ENCODE results near the gene LINS1.
"Not testable (repeated sequence)": the region's sequence is repeated elsewhere in the genome, so short reads cannot be mapped to it uniquely, and the experiment has no call there.

LINS1 gene

GRCh38 chr15:100598655-100599054 lies 3.3 kb downstream of the LINS1 start:
- DNase-seq = no peak

- no peak for DNase-seq
Measured at GRCh38 chr15:100597862-100598261, 4.1 kb downstream of the LINS1 start.

- DNase-seq = no peak
Measured at GRCh38 chr15:100596792-100597191, 5.2 kb downstream of the LINS1 start.

DNA sequence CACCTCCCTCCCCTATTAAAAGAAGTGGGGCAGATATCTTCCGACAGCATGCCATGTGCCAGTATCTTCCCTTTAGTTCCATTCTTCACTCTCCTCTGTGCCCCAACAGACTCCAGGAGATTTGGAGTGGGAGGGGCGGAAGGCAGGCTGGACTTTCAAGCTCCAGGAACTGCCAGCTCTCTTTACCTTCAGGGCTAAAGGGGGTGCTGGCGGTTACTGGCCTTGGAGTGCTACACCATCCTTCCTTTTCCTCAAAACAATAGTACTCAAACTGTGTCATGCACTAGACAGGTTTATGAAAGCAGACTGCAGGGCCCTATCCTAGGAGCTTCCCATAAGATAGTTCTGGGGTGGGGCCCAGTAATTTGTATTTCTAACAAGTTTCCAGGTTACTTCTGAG lies 6.0 kb downstream of the LINS1 start:
- DNase-seq = no peak

GRCh38 chr15:100593431-100593830 lies 8.6 kb downstream of the LINS1 start:
- no peak for DNase-seq

GRCh38 chr15:100592898-100593297 lies 9.1 kb downstream of the LINS1 start:
- no peak for DNase-seq

DNA sequence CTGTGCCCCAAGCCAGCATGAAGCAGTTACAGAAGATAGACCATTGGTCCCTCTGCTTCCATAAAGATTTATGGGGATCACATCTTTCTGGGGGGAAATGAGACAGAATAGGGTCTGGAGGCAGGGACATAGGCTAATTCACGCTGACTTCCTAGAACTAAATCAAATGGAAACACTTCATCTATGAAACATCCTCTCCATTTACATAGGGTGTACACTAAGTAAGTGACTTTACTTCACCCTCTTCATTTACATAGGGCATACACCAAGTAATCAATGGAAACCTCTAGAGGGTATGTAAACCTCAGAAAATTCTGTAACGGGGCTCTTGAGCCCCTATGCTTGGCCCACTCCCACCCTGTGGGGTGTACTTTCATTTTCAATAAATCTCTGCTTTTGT lies 10.1 kb downstream of the LINS1 start:
- DNase-seq = no peak

DNA sequence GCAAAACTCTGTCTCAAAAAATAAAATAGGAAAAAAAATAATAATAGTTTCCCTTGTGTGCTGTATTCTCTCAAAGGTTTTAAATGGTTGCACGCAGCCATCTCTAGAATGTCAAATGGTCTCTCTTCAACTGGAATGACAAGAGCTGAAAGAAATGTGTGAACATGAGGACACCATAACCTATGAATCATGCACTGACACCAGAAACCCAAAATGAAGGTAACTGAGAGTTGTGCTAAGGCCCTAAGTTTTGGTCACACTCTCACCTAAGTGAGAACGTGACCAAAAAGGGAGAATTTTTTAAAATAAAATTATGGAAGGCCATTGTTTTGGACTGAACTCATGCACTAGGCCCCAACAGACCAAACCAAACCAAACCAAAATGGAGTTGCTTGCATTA lies 10.8 kb downstream of the LINS1 start:
- DNase-seq = not testable (repeated sequence)

GRCh38 chr15:100588638-100589242 lies 13.2 kb downstream of the LINS1 start:
- no peak for DNase-seq

- no peak for DNase-seq
Measured at GRCh38 chr15:100580414-100580813, 21.6 kb downstream of the LINS1 start.

DNA sequence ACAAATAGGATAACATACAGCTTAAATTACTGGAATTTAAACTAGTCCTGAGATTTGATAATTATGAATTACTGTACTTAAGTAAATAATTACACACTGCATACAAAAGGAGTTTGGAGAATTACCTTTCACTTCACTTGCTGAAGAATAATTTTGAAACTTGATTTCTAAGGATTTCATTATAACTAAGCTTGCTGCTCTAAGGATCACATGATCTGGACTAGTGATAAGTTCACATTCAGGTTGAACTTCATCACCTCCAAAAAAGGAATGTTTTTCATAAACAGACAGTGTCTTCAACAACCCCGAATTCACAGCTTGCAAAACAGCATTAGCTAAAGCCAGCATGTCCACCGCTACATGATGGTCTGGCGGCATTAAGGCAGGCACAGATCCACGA lies 28.5 kb downstream of the LINS1 start:
- DNase-seq = no peak

DNA sequence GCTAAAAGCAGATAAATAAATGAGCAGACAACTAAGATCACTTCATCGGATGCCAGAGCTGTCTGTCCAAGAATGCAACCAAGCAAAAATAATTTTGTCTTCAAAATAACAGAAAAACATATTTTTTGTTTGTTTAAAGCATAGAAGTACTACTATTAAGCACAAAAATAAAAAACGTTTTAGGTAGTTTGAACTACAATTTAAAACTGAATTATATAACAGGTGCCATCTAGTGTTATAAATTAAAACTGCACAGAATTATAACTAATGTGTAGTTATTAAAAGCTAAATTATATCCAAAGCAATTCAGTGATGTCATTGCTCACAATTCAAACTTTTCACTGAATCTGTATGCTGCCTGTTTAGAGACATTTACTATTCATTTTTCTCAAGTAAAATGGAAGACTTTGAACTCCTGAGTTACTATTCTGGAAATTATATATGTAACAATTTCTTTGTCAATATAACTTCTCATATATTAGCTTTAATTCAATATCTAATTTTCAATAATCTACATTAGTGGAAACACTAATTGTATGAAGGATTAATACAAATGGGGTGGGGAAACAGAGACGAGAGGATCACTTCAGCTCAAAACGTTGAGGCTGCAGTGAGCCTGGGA lies 29.5 kb downstream of the LINS1 start:
- no peak for DNase-seq

DNA sequence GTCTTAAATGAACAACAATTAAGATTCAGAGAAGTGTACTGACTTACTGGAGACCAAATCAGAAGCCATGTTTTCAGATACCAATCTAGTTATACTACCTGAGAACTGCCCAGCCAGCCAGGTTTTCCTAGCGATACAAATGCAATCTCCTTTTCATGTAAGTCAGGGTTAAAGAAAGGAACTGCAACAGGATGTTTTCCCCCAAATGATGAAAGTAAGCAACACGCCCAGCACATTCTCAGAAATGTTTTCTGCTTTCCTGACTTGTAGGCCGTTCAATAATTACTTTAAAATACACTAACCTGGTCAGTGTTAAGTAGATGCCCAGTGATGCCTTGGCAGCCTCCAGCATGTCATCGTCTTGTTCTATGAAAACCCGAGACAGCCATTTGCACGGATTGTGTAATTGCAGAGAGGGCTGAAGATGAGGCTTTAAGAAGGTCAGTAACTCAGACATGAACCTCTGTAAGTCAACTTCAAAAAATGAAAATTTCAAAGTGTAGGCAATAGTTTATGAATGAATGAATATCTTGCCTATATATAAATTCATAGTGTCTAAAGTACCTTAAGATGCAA lies 30.3 kb downstream of the LINS1 start:
- DNase-seq = no peak

DNA sequence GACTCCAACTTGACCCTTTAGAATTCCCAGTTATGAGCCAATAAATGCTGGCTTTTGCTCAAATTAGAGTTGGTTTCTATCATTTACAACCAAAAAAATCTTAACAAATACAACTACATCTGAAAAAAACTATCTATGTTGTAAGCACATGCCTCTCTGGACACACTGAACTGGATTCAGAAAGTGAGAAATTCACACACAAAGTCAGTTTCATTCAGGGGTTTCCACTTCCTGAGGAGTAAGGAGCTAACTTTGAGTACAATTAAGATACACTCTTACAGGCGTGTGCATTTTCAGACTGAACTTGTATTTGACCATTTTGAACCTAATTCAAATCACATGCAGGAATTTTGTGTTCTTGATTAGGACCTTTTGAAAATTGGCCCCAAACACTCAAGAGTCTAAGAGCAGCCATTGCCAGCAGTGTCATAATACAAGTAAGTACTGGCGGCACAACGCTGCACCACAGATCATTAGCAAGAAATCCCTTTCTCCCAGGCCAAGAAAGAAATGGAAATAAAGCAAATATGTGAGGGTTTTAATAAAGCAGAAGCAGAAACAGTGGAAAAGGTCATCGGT lies 31.2 kb downstream of the LINS1 start:
- DNase-seq = no peak

DNA sequence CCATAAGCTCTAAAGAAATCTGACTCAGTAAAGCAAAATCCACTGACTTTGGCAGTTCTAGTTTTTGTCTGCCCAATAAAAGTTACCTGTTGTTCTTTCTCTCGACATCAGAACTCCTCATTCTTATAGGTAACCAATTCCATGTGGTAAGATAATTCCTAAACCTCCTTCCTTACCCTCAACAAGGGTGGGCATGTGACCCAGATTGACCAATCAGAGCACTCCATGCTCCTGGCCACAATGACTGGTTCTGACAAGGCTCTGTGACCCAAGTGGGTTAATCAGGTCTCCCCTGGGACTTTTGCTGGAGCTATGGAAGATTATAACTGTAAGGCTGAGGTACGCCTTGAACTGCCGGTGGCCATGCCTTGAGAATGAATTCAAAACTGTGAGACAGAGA lies 31.7 kb downstream of the LINS1 start:
- no peak for DNase-seq

GRCh38 chr15:100569391-100569790 lies 32.6 kb downstream of the LINS1 start:
- DNase-seq = no peak

DNA sequence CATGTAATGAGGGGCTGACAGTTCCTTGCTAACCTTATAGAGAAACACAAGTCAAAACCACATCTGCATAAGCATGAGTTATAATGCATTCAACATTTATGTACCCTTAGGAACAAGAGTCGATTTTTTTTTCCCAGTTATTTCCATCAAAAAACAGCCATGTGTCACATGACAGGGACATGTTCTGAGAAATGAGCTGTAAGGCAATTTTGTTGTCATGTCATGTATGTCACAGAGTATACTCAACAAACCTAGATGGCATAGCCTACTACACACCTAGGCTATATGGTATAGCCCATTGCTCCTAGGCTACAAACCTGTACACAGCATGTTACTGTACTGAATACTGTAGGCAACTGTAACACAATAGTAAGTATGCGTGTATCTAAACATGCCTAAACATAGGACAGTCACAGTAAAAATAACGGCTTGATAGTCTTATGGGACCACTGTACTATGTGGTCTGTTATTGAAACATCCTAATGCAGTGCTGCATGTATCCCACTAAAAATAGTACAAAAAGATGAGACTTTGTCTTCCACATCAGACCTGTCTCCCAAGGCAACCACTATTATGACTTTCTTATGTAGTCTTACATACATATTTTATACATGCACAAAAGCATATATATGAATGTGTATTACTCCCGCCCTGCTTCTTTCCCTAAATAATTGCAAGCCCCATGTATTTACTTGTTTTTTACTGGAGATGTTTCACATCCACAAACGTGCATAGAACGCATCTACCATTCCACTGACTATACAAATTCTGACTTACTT lies 34.9 kb downstream of the LINS1 start:
- DNase-seq = no peak

DNA sequence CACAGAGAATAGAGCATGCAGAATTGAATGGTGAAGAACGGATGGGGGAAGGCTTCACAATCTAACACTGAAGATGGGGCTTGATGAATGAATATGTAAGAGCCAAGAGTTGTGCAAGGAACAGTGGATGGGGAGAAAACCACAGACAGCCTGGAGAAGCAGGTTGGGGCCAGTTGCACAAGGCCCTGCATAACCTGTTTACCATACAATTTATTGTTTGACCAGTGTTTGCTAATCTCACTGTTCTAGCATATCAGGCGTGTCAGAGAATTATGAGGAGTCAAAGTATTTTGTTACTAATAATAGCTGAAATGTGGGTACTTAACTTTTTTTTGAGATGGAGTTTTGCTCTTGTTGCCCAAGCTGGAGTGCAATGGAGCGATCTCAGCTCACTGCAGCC lies 36.4 kb downstream of the LINS1 start:
- DNase-seq = no peak

DNA sequence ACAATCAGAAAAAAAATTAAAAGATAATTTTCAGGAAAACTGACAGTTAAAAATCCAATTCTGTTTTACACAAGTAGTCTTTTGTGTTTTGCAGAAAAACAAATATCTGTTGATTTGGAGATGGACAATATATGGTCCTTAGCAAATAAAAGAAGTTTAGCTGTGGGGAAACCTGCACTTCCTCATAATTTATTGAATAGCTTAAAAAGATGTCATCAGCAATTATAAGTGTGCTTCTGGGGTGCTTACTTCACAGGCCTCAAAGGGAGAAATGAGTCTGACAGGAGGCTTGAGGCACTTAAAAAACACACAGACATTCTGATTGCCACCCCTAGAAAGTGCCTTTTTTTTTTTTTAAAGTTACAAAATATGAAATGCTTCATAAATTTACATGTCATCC lies 41.7 kb downstream of the LINS1 start:
- DNase-seq = no peak

- DNase-seq = no peak
Measured at GRCh38 chr15:100559330-100559729, 42.7 kb downstream of the LINS1 start.

DNA sequence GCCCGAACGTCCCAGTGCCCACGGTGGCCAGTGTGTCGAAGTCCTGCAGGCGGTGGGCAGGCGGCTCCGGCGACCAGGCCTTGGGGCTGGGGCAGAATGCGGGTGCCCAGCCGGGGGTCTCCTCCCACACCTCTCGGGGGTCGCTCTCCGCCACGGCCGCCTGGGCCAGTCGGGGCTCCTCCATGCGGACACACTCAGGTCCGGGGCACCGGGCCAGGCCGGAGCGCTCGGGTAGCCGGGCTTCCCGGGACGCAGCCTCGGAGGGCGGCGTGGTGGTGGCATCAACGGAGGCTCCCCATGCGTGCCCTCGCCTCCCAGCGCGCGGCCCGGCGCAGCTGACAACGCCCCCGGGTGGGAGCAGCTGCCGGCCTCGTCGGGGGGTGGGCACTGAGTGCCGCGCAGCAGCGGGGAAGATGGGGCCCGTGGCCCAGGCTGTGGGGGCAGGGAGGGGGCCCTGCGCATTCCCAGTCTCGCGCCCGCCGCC lies 43.2 kb downstream of the LINS1 start:
- no peak for DNase-seq

GRCh38 chr15:100553468-100553867 lies 48.5 kb downstream of the LINS1 start:
- no peak for DNase-seq

- no peak for DNase-seq
Measured at GRCh38 chr15:100547961-100548360, 54.0 kb downstream of the LINS1 start.

DNA sequence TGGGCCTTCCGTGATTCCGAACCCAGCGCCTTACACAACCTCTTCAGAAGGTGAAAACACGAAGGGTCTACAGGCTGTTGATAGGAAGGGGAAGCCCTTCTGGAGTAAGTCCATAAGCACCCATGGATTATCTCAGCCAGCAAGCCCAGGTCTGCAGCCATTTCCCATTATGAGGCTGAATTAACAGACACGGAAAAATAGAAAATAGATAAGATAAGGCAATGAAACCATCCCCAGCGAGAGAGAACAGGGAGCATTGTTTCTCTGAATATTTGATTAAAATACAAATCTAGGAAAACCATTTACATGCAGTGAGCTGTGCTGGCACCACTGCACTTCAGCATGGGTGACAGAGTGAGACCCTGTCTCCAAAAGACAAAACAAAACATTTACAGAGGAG lies 57.0 kb downstream of the LINS1 start:
- DNase-seq = no peak
